Kidney (tissue), 14 donors: Measurements from ENCODE around the gene NIPSNAP3A. TPM values are rescaled to one million over a fixed set of nuclear protein-coding genes. Genes with fewer than 3 reads are reported as not detected.

ENCODE experiments used
- DNase-seq, 5 donors: peaks; one replicate each; pipeline ENCODE4 v3.0.0-alpha.2; 2013 to 2020
- FAIRE-seq: peaks from 2 replicates; lab custom pipeline; 2012; peaks lifted over from hg19 to GRCh38; lab: Jason Lieb, UNC
- H3K27ac ChIP-seq, 2 donors: one replicate each; pipeline ENCODE4 v1.7.0; 2013; ENCODE audit warnings: low read depth in 2 of 2, low read length in 2 of 2, inconsistent platforms in 1 of 2
- H3K27me3 ChIP-seq: one replicate; pipeline ENCODE4 v1.7.1; 2013; ENCODE audit warnings: low read length, inconsistent platforms; ENCODE audit not compliant: control insufficient read depth, insufficient read depth
- H3K36me3 ChIP-seq, 3 donors: one replicate each; pipeline versions ENCODE4 v1.7.0 to v1.7.1; 2013; ENCODE audit warnings: low read length in 3 of 3, control low read depth in 1 of 3, inconsistent platforms in 1 of 3; ENCODE audit not compliant: insufficient read depth in 3 of 3, control insufficient read depth in 2 of 3
- H3K4me1 ChIP-seq, 3 donors: one replicate each; pipeline versions ENCODE4 v1.7.0 to v1.7.1; 2013; ENCODE audit warnings: low read length in 3 of 3, inconsistent platforms in 1 of 3, low read depth in 1 of 3; ENCODE audit not compliant: control insufficient read depth in 2 of 3, insufficient read depth in 2 of 3
- H3K4me3 ChIP-seq, 3 donors: one replicate each; pipeline versions ENCODE4 v1.7.0 to v1.8.1; 2013; ENCODE audit warnings: low read length in 3 of 3, control low read depth in 1 of 3, inconsistent platforms in 1 of 3
- H3K9ac ChIP-seq, 3 donors: one replicate each; pipeline versions ENCODE4 v1.7.0 to v1.7.1; 2013; ENCODE audit warnings: low read length in 3 of 3, control low read depth in 1 of 3, inconsistent platforms in 1 of 3
- H3K9me3 ChIP-seq, 3 donors: one replicate each; pipeline versions ENCODE4 v1.7.0 to v1.7.1; 2013; ENCODE audit warnings: low read length in 3 of 3, control low read depth in 1 of 3, inconsistent platforms in 1 of 3; ENCODE audit not compliant: control insufficient read depth in 2 of 3, insufficient read depth in 1 of 3
- intact Hi-C: fragments of 100-400 bp; cut with DNase I; formaldehyde crosslinking; loops from one replicate; pipeline ENCODE4 v1.11.1; 2022
- polyA plus RNA-seq: library from polyadenylated mRNA; stranded (reverse); fragments of 350-450 nt; fragmentation: Illumina TruSeq; extraction: RNeasy Lipid Tissue Mini Kit (QIAGEN cat#74804); gene quantifications from one replicate; pipeline ENCODE4 v1.2.3, GENCODE V29; 2014; ENCODE audit warnings: low read depth, low replicate concordance; ENCODE audit not compliant: insufficient read depth
- total RNA-seq: library from RNA; stranded (reverse); fragmentation: NEBNext Ultra II Directional; extraction: Animal tissue kit (Norgen Biotek cat#: 25700); gene quantifications from one replicate; pipeline ENCODE4 v1.2.1, GENCODE V29; 2021
- TF ChIP-seq, protein P1 (sequence below): IDR thresholded peaks from 3 replicates; pipeline ENCODE4 v1.5.1; 2012; ENCODE audit warnings: mild to moderate bottlenecking, moderate library complexity, borderline replicate concordance; ENCODE audit not compliant: insufficient read depth; ENCODE audit errors: extremely low read depth
- donor health status: control.
- donor health status: control.
- donor health status: control.
- donor health status: control.
- donor health status: control.
- donor health status: DM: yes; HTN: yes; CAD: no.
- donor health status: Normal renal cell carcinoma (clear cell type).

Gene NIPSNAP3A
- total and polyA plus RNA-seq, 2 donors from 2014 or later = 27.9 to 31.2 TPM

DNA sequence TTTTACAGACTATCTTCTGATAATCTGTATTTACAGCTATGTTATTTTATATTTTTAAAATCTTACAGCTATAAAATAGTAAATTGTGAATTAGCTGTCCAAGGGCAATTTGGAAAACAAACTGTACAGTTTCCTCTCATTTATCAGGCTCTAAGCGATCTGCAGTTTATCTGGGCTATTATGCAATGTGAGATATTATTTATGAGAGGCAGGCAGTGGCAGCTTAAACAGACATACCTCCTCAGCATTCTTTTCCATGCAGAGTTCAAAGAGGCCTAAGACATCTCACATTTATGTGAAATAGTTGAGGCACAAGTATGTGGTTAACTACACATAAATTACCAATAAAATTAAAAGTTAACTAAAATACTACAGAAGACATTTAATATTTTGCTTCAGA lies 26.6 kb downstream of the NIPSNAP3A start:
- Histone ChIP-seq H3K9me3 (no peaks in the 10 kb centered on the region), H3K27ac (no peak overlapping the region), H3K4me1 (no peaks in the 10 kb centered on the region), H3K4me3 (no peak overlapping the region), H3K27me3 (no peaks in the 10 kb centered on the region), H3K9ac (no peak overlapping the region), H3K36me3 (no peaks in the 10 kb centered on the region)
- FAIRE-seq (no peak), DNase-seq (no peak)
- TF ChIP-seq, protein P1, sequence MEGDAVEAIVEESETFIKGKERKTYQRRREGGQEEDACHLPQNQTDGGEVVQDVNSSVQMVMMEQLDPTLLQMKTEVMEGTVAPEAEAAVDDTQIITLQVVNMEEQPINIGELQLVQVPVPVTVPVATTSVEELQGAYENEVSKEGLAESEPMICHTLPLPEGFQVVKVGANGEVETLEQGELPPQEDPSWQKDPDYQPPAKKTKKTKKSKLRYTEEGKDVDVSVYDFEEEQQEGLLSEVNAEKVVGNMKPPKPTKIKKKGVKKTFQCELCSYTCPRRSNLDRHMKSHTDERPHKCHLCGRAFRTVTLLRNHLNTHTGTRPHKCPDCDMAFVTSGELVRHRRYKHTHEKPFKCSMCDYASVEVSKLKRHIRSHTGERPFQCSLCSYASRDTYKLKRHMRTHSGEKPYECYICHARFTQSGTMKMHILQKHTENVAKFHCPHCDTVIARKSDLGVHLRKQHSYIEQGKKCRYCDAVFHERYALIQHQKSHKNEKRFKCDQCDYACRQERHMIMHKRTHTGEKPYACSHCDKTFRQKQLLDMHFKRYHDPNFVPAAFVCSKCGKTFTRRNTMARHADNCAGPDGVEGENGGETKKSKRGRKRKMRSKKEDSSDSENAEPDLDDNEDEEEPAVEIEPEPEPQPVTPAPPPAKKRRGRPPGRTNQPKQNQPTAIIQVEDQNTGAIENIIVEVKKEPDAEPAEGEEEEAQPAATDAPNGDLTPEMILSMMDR = no peak
- intact Hi-C loops = no loop called here

DNA sequence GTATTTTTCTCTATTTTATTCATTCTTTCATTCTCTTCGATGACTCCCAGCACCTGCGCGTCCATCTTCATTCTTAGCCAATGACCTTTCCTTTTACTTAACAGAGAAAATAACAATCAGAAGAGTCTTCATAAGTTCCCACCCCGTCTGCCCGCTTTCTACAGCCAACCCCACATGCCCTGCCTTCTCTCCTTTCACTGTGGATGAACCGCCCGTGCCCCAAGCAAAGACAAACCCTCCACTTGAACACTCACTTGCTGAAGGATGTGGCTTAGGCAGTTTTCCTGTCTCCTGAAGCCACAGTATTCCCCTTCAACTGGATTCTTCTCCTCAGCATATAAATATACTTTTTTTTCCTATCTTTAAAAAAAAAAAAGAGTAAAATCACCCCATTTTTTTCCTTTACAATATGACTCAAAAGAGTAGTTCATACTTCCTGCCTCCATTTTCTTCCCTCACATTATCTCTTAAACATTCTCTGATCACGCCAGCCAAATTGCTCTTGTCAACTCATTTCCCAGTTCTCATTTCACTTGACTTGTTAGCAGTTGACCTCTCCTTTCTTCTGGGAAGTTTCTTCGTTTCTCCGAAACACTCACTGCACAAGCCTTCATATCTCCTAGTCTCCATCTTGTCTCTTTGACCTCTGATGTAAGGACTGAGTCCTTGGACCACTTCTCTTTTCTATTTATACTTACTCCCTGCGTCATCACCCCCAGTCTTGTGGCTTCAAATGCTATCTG lies 27.5 kb downstream of the NIPSNAP3A start:
- H3K36me3 ChIP-seq = no peaks in the 10 kb centered on the region
- H3K27ac ChIP-seq = no peak overlapping the region
- TF ChIP-seq, protein P1 = no peak
- H3K9me3 ChIP-seq = no peaks in the 10 kb centered on the region
- FAIRE-seq = no peak
- intact Hi-C loops = no loop called here
- no peak overlapping the region for H3K9ac ChIP-seq
- no peaks in the 10 kb centered on the region for H3K27me3 ChIP-seq
- no peak overlapping the region for H3K4me3 ChIP-seq
- DNase-seq = no peak
- no peaks in the 10 kb centered on the region for H3K4me1 ChIP-seq

DNA sequence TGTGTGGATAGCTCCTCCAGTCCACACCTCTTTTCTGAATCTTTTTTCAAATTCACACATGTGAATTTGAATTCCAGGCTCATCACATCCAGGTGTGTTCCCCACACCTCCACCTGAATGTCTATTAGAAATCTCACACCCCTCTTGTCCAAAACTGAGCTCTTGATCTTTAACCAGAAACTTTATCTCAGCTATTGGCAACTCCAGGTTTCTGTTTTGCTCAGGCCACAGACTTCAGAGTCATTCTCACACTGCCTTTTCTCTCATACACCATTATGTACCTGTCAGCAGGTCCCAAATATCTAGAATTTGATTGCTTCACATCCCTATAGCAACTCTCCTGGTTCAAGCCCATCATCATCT lies 28.1 kb downstream of the NIPSNAP3A start:
- Histone ChIP-seq H3K4me1 (no peaks in the 10 kb centered on the region), H3K27me3 (no peaks in the 10 kb centered on the region), H3K36me3 (no peaks in the 10 kb centered on the region), H3K9ac (no peak overlapping the region), H3K27ac (no peak overlapping the region), H3K9me3 (no peaks in the 10 kb centered on the region), H3K4me3 (no peak overlapping the region)
- TF ChIP-seq, protein P1 = no peak
- no peak for FAIRE-seq
- intact Hi-C loops = no loop called here
- DNase-seq = no peak

DNA sequence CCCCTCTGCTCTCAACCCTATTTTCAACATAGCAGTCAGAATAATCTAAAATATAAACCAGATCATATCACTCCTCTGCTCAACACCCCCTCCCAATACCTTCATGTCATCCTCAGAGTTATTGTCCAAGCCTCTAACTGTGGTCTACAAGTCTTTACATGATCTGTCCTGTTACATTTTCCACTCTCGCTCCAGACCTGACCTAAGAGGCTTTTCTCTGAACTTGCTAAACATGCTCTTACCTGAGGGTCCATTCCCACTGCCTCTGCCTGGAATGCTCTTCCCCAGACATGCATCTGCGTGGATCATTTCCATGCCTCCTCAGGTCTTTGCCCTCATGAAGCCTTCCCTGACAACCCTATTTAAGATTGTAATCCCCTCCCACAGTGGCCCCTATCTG lies 28.5 kb downstream of the NIPSNAP3A start:
- Histone ChIP-seq H3K9me3 (no peaks in the 10 kb centered on the region), H3K27me3 (no peaks in the 10 kb centered on the region), H3K4me3 (no peak overlapping the region), H3K36me3 (no peaks in the 10 kb centered on the region), H3K27ac (no peak overlapping the region), H3K4me1 (no peaks in the 10 kb centered on the region), H3K9ac (no peak overlapping the region)
- TF ChIP-seq, protein P1 = no peak
- DNase-seq (no peak), FAIRE-seq (no peak)
- intact Hi-C loops = no loop called here
